ENCODE measurements around the gene NARS2.

DNA sequence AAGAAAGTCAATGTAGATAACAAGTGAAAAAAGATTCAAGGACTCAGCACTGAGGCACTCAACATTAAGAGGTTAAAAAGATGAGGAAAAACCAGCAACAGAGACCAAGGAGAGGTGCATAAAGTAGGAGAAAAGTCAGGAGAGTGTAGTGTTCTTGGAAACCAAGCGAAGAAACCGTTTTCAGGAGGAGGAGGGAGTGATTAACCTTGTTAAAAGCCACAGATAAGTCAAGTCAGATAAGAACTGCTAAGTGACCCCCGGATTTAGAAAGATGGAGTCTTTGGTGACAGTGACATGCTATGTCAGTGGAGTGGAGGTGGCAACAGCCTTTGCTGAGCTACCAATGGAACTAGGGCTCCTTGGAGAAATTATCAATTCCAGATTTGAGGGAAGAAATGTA, 13.9 kb upstream of the NARS2 start:
- TF ChIP-seq POLR2A (IDR thresholded peaks at IDR 0.05; ENCODE audit: extremely low read depth, insufficient read length) = no peak
- TF ChIP-seq, protein P1, sequence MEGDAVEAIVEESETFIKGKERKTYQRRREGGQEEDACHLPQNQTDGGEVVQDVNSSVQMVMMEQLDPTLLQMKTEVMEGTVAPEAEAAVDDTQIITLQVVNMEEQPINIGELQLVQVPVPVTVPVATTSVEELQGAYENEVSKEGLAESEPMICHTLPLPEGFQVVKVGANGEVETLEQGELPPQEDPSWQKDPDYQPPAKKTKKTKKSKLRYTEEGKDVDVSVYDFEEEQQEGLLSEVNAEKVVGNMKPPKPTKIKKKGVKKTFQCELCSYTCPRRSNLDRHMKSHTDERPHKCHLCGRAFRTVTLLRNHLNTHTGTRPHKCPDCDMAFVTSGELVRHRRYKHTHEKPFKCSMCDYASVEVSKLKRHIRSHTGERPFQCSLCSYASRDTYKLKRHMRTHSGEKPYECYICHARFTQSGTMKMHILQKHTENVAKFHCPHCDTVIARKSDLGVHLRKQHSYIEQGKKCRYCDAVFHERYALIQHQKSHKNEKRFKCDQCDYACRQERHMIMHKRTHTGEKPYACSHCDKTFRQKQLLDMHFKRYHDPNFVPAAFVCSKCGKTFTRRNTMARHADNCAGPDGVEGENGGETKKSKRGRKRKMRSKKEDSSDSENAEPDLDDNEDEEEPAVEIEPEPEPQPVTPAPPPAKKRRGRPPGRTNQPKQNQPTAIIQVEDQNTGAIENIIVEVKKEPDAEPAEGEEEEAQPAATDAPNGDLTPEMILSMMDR (IDR thresholded peaks at IDR 0.05; ENCODE audit: low read depth, low read length) = no peak

Data from NB4 (cell line).